ENCODE measurements around the gene SLC25A33.
A peak's percentile ranks its signal among the peaks of the same experiment; 100 is the strongest.
"Not testable (repeated sequence)": the region's sequence is repeated elsewhere in the genome, so short reads cannot be mapped to it uniquely, and the experiment has no call there.

The SLC25A33 gene

DNA sequence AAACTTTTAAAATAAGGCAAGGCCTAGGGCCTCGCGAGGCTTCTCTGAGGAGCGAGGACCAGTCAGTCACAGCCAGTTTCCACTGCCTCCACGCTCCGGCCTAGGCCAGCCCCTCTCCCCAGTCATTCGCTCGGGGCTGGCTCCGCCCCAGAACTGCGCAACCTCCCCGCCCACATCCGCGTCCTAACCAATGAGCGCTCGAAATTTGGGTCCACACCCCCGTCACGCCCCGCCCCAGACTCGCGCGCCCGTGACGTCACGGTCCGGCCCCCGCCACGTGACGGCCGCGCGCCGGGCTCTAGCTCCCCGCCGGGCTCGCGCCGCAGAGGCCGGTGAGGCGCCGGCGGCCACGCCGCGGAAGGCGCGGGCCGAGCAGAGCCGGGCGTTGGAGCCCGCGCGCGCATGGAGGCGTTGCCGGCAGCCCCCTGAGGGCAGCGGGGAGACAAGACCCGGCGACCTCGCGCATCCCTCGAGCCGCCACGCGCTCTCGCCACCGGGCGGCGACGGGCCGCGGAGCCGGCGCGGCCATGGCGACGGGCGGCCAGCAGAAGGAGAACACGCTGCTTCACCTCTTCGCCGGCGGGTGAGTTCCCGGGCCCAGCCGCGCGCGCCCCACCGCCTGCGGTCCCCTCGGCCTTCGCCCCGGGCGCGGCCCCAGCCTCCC lies at the start of gene SLC25A33:
TSS of gene SLC25A33 (plus strand) at position 301 of the 664 bp plus-strand sequence. CDS start at position 528, 227 bp downstream.
- peak; percentile 99 for DNase-seq

DNA sequence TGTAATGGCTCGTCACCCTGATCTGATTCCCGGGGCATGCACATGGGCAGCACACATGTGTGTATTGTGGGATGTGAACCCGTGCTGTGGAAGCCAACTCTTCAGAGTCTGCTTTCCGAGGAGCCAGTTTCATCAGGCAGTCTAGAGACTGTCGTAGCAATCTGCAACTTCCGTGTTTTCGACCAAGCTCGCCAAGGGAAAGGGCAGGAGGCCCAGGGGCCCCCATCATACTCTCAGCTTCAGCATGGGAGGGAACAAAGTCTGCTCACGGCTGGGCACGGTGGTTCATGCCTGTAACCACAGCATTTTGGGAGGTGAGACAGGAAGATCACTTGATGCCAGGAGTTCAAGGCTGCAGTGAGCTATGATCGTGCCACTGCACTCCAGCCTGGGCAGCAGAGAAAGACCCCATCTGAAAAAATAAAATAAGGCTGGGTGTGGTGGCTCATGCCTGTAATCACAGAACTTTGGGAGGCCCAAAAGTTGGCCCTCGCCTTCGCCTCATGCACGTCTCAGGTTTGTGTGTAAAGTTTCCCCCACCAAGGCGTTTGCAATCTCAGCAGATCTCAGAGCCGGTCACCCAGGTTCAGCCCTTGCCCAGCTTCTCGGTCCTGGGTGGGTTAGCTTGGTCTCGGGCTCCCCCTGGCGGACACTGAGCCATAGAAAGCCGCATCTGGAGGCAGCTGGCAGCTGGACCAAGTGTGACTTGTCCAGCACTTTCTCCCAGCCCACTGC lies 48.5 kb upstream of the SLC25A33 start:
- DNase-seq = peak; percentile 95

DNA sequence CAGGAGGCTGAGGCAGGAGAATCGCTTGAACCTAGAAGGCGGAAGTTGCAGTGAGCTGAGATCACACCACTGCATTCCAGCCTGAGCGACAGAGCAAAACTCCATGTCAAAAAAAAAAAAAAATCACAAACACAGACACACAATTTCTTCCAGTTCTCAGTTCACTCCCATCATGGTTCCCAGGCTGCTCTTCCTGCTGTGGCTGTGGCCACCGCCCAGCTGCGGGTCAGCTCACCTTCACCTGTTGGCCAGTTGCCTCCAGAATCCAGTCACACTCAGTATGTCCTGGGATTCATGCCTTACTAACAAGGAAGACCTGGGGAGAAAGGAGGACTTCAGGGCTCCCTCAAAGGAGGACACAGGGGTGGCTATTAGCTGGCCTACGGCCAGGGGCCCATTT lies 45.9 kb upstream of the SLC25A33 start:
- DNase-seq = no peak

GRCh38 chr1:9494936-9495758 lies 44.1 kb upstream of the SLC25A33 start:
- peak; percentile 81 for DNase-seq

DNA sequence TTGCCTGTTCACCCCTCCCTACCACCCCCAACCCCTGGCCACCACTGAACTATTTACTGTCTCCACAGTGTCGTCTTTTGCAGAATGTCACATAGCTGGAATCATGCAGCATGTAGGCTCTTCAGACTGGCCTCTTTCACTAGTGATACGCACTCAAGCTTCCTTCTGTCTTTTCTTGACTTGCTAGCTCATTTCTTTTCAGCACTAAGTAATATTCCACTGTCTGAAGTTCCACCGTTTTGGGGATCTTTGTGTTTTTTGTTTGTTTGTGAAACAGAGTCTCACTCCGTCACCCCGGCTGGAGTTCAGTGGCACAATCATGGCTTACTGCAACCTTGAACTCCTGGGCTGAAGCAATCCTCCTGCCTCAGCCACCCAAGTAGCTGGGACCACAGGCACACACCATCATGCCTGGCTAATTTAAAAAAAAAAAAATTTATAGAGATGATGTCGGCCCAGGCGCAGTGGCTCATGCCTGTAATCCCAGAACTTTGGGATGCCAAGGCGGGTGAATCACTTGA lies 43.4 kb upstream of the SLC25A33 start:
- no peak for DNase-seq

DNA sequence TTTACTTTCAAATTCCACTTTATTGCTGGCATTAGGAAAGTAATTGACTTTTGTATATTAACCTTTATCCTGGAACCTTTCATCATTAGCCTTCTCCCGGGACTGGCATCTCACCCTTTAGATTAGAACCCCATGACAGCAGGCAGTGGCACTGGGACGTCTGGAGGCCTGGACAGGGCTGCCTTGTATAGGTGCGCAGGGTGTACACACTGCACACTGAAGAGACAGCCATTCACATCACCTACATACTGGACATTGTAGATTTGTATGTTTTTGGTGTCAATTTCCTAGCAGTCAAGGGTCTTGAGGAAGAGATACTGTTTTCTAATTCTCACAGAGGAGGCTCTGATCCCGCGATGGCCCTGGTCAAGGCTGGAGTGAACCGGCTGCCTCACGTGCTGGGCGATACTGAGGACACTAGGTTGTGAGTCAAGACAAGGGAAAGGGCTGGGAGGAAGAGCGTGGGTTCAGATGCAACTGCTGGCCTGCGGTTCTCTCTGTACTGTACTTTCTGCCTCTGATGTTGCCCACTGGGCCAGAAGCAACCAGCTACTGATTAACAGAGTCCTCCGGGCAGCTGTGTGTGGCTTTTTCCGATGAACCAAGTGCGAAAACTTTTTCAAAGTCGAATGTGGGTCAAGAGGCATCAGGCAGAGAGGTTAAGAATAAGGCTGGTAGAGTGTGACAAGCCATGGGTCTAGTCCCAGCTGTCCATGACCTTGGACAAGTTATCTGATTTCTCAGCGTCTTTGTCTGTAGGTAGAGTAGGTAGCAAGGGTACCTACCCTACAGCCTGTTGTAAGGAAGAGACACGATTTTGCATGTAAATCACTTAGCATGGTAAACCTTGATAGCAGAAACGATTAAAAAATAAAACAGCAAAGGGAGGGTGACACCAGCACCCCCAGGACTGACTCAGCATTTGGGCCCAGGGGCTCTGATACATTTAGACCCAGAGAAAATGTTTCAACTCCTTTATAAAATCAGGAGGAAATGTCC lies 38.2 kb upstream of the SLC25A33 start:
- no peak for DNase-seq

GRCh38 chr1:9503001-9503675 lies 36.1 kb upstream of the SLC25A33 start:
- no peak for DNase-seq

- DNase-seq = no peak
Measured at GRCh38 chr1:9505143-9505542, 34.1 kb upstream of the SLC25A33 start.

DNA sequence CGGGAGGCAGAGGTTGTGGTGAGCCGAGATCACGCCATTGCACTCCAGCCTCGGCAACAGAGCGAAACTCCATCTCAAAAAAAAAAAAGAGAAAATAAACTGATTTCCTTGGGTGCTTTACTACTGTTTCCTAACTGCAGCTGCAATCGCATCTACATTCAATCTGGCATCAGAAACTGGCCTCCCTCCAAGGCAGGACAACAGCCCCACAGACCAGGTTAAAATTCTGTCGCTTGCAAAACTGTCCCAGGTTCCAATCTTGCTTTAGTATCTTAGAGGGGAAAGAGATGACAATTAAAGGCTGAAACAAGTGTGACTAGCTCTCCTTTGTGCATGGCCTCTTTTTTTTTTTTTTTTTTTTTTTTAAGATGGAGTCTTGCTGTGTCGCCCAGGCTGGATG lies 32.4 kb upstream of the SLC25A33 start:
- DNase-seq = no peak

DNA sequence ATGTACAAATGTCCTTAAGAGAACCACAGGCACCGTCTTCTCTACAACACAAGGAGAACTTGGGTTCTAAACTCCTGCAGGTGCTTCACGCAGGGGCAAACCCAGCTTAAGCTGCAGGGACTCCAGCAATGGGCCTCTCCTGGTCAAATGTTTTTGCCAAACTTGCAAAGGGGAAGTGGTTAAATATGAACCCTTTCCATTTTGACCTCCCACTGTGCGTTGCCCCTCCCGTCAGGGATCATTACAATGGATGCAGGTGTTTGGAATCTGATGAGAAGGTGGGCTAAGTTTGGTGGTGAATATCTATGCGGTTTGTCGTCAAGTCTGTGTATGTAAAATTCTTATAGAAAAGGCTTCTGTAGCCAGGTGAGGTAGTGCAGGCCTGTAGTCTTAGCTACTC lies 29.1 kb upstream of the SLC25A33 start:
- no peak for DNase-seq

- not testable (repeated sequence) for DNase-seq
Measured at GRCh38 chr1:9515550-9515949, 23.7 kb upstream of the SLC25A33 start.

DNA sequence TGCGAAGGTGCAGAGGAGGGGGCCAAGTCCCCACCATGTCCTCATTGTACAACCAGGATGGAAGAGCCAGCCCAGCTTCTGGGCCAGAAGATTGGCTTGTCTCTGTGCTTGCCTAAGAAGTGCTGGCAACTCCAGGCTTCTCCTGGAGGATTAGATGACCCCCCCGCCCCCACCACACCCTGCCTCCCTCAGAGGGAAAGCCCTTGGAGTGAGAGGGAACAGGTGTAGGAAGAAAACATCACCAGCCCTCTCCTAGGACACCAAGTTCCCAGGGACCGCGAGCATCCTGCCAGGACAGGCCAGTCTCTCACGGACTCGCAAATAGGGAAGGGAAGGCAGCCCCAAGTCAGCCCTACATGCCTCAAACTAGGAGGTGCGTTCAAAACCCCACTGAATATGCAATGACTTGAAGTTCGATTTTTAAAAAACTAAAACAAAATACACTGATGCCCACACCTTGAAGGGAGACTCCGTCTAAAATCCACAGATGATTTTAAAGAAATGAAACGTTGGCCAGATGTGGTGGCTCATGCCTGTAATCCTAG lies 20.7 kb upstream of the SLC25A33 start:
- no peak for DNase-seq

GRCh38 chr1:9520411-9520810 lies 18.9 kb upstream of the SLC25A33 start:
- no peak for DNase-seq

DNA sequence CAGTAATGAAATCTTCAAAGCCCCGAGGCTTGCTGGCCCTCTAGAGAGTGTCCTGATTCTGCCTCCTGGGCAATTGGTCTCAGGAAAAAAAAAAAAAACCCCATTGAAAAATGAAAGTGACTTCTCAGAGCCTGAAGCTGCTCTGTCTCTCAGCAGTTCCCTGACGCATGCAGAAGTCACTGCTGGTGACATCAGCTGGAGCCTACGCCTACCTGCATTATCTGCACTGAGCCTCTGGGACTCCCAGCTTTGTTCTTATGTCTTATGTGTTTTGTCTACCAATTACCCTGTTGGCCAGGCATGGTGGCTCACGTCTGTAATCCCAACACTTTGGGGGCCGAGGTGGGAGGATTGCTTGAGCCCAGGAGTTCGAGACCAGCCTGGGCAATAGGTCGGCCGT lies 10.1 kb upstream of the SLC25A33 start:
- DNase-seq = no peak

DNA sequence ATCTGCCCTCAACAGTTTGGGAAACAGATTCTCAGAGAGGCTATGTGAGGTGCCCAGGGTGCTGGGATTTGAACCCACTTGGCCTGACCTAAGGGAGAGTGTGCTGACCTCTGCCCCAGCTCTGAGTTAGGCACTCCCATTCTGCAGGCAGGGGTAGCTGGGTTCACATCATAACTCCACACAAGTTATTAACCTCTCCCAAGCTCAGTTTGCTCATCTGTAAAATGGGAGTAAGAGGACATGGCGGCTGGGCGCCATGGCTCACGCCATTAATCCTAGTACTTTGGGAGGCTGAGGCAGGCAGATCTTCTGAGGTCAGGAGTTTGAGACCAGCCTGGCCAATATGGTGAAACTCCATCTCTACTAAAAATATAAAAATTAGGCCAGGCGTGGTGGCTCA lies 8.9 kb upstream of the SLC25A33 start:
- DNase-seq = no peak

- no peak for DNase-seq
Measured at GRCh38 chr1:9534953-9535352, 4.3 kb upstream of the SLC25A33 start.

DNA sequence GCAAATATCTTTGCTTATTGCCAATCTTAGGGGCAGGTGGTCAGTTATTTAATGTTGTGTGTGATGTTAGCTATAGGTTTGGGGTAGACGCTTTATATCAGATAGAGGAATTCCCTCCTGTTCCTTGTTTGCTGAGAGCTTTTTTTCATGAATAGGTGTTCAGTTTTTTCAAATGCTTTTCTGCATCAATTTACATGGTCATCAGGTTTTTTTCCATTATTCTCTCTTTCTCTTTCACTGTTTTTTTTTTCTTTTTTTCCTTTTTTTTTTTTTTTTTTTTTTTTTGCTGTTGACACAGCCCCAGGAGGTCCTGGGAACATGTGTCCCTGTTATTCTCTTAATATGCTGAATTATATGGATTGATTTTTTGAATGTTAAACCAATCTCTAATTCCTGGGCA lies 3.0 kb upstream of the SLC25A33 start:
- DNase-seq = no peak

DNA sequence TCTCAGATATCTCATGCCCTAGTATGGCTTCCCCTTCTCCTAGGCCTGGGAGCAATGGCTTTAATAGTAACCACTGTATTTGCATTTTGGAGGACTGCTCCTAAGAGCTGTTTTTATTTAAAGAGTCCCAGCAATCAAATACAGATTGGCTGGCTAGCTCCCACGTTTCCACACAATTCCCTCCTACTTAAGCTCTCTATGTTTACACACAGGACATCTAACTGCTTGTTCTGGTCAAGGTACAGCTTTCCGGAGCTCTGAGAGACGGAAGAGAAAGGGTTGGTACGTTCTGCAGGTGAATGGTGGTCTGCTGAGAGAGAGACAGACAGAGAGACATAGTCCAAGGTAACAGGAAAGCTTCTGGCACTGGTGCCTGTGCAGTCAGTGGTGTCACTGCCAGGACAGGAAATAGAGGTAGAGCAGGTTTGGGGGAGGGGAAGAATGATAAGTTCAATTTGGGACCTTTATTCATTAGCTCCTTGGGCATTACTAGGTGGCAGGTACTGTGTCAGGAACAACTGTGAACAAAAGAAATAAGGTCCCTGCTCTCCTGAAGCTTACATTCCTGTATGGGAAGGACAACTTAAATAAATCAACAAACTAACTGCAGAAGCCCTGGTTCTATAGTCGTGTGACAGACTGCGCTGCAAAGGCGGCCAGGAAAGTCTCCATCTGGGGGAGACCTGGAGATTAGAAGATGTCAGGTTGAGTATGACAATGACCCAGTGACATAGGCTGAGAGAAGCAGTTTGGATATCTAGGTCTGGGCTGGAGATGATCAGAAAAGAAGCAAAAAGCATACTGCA lies 1.2 kb upstream of the SLC25A33 start:
- no peak for DNase-seq

DNA sequence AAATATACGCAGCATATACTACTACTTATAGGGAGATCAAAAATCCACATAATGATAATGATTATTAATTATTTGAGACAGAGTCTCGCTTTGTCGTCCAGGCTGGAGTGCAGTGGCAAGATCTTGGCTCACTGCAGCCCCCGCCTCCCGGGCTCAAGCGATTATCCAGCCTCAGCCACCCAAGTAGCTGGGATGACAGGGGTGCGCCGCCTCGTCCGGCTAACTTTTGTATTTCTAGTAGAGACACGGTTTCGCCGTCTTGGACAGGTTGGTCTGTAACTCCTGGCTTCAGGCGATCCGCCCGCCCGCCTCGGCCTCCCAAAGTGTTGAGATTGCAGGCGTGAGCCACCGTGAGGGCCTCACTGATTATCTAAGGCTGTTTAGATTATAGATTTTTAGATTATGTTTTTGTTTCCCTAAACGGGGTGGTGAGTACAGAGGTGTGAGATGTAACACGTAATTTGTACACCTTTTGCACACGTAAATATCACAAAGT lies 548 bp upstream of the SLC25A33 start:
- peak; percentile 27 for DNase-seq
